HCT116 (cell line): ENCODE measurements around the gene SDK1. TPM values are rescaled to one million over a fixed set of nuclear protein-coding genes. Genes with fewer than 3 reads are reported as not detected.

Experiments
- ATAC-seq: fragments of 200-7000 bp; cut with Tn5 transposase; 2 replicates; pipeline ENCODE4 v1.9.1; 2020; ENCODE audit warnings: mild to moderate bottlenecking, moderate library complexity
- BruUV-seq: library from RNA; stranded (reverse); fragments of 400-500 nt; replicated peaks from 2 replicates; lab custom pipeline; 2021; lab: Mats Ljungman, UMichigan
- CTCF ChIA-PET: fragments of 300-600 bp; sonication (Branson Sonifier 250); formaldehyde crosslinking; loops from one replicate; lab custom pipeline; 2021; ENCODE audit warnings: antibody characterized with exemption; lab: Charles Lee
- POLR2A ChIA-PET: fragments of 300-600, 350-600 bp; sonication (Branson Sonifier 250); formaldehyde crosslinking; loops from one replicate; lab custom pipeline; 2021; ENCODE audit warnings: antibody characterized with exemption; lab: Charles Lee
- RAD21 ChIA-PET, 2 experiments: fragments of 300-600 bp; sonication (Branson Sonifier 250); formaldehyde crosslinking; loops; one replicate each; lab custom pipeline; 2023; ENCODE audit warnings: low total read pairs in 2 of 2; ENCODE audit not compliant: uncharacterized antibody in 2 of 2, unreplicated experiment in 2 of 2, low non-redundant PET in 1 of 2; lab: Charles Lee
- DNase-seq: peaks from one replicate; pipeline ENCODE4 v3.0.0-alpha.2; 2010; ENCODE audit warnings: low read depth, low spot score
- H2AFZ ChIP-seq: fragments of 200-600 bp; shearing (Covaris generic), sonication (generic); 2 replicates; pipeline ENCODE4 v1.6.1; 2017; ENCODE audit warnings: low read depth, mixed run types, mixed read lengths, antibody characterized with exemption, low read length; ENCODE audit not compliant: poor library complexity, severe bottlenecking
- H3K27ac ChIP-seq: 2 replicates; pipeline ENCODE4 v1.5.1; 2012; ENCODE audit warnings: low read depth, low read length
- H3K27me3 ChIP-seq: fragments of 200-600 bp; sonication (generic); 2 replicates; pipeline ENCODE4 v1.6.1; 2016; ENCODE audit warnings: mixed run types, low read length, mixed read lengths; ENCODE audit not compliant: insufficient read depth
- H3K36me3 ChIP-seq, 2 experiments: fragments of 200-500 bp in 1 of 2; fragments of 200-600 bp in 1 of 2; sonication (Bioruptor generic) in 1 of 2; sonication (generic) in 1 of 2; 2 replicates each; pipeline versions ENCODE4 v1.5.1 to v1.6.1; 2014 to 2016; ENCODE audit warnings: low read length in 2 of 2, inconsistent platforms in 1 of 2, mixed read lengths in 1 of 2, mixed run types in 1 of 2; ENCODE audit not compliant: insufficient read depth in 2 of 2, control insufficient read depth in 1 of 2
- H3K4me1 ChIP-seq, 2 experiments: fragments of 200-600 bp in 1 of 2; sonication (generic) in 1 of 2; 2 replicates each; pipeline versions ENCODE4 v1.5.1 to v1.6.1; 2012 to 2017; ENCODE audit warnings: low read length in 2 of 2, inconsistent platforms in 1 of 2, mild to moderate bottlenecking in 1 of 2, mixed read lengths in 1 of 2, mixed run types in 1 of 2, moderate library complexity in 1 of 2; ENCODE audit not compliant: insufficient read depth in 2 of 2, control insufficient read depth in 1 of 2
- H3K4me2 ChIP-seq: fragments of 200-600 bp; sonication (generic); 2 replicates; pipeline ENCODE4 v1.6.1; 2017; ENCODE audit warnings: mixed run types, low read length, mixed read lengths
- H3K4me3 ChIP-seq, 2 experiments: fragments of 200-600 bp in 1 of 2; sonication (generic) in 1 of 2; replicated peaks in 1 of 2; 2 replicates each; pipeline ENCODE4 v1.5.1; 2011 to 2016; ENCODE audit warnings: low read length in 2 of 2, control low read depth in 1 of 2, low read depth in 1 of 2, mild to moderate bottlenecking in 1 of 2, mixed read lengths in 1 of 2, mixed run types in 1 of 2
- H3K79me2 ChIP-seq: fragments of 200-600 bp; sonication (generic); 2 replicates; pipeline ENCODE4 v1.6.1; 2017; ENCODE audit warnings: mild to moderate bottlenecking, mixed run types, low read length, moderate library complexity, mixed read lengths; ENCODE audit not compliant: insufficient read depth
- H3K9ac ChIP-seq: fragments of 200-600 bp; sonication (generic); 2 replicates; pipeline ENCODE4 v1.6.1; 2016; ENCODE audit warnings: low read length, mixed read lengths
- H3K9me2 ChIP-seq: fragments of 200-600 bp; sonication (generic), shearing (Covaris generic); 2 replicates; pipeline ENCODE4 v1.6.1; 2017; ENCODE audit warnings: mixed run types, mild to moderate bottlenecking, moderate library complexity; ENCODE audit not compliant: insufficient read depth
- H3K9me3 ChIP-seq, 2 experiments: fragments of 200-500 bp in 1 of 2; fragments of 200-600 bp in 1 of 2; sonication (Bioruptor generic) in 1 of 2; sonication (generic) in 1 of 2; 2 replicates each; pipeline ENCODE4 v1.6.1; 2014 to 2017; ENCODE audit warnings: low read length in 2 of 2, mixed read lengths in 2 of 2, inconsistent platforms in 1 of 2, low read depth in 1 of 2, mild to moderate bottlenecking in 1 of 2, mixed run types in 1 of 2, moderate library complexity in 1 of 2; ENCODE audit not compliant: control insufficient read depth in 1 of 2, insufficient read depth in 1 of 2
- H4K20me1 ChIP-seq: fragments of 200-600 bp; sonication (generic), shearing (Covaris generic); 2 replicates; pipeline ENCODE4 v1.6.1; 2017; ENCODE audit warnings: mixed run types, mild to moderate bottlenecking, moderate library complexity; ENCODE audit not compliant: insufficient read depth
- CEBPB ChIP-seq: IDR thresholded peaks from 2 replicates; pipeline ENCODE4 v1.6.1; 2012; ENCODE audit warnings: low read depth
- CTCF ChIP-seq, 3 experiments: fragments of 200-600 bp in 1 of 3; sonication (generic) in 1 of 3; IDR thresholded peaks in 2 of 3; conservative IDR thresholded peaks in 1 of 3; 2 replicates each; pipeline ENCODE4 v1.5.1; 2012 to 2017; ENCODE audit warnings: low read depth in 2 of 3, low read length in 2 of 3, antibody characterized with exemption in 1 of 3, borderline replicate concordance in 1 of 3, control low read depth in 1 of 3, mild to moderate bottlenecking in 1 of 3, mixed read lengths in 1 of 3, mixed run types in 1 of 3, moderate library complexity in 1 of 3; ENCODE audit not compliant: insufficient read depth in 1 of 3
- EGR1 ChIP-seq: IDR thresholded peaks from 2 replicates; pipeline ENCODE4 v1.6.1; 2012; ENCODE audit warnings: low read depth
- EZH2 ChIP-seq: fragments of 200-600 bp; sonication (generic); IDR thresholded peaks from 2 replicates; pipeline ENCODE4 v1.6.1; 2017; ENCODE audit warnings: antibody characterized with exemption, mixed run types
- EZH2phosphoT487 ChIP-seq: fragments of 200-600 bp; IDR thresholded peaks from 2 replicates; pipeline ENCODE4 v1.6.1; 2018; ENCODE audit warnings: antibody characterized with exemption, borderline replicate concordance
- MAX ChIP-seq: IDR thresholded peaks from 2 replicates; pipeline ENCODE4 v1.6.1; 2012
- RAD21 ChIP-seq: IDR thresholded peaks from 2 replicates; pipeline ENCODE4 v1.6.1; 2012; ENCODE audit warnings: low read depth, mild to moderate bottlenecking
- SIN3A ChIP-seq: IDR thresholded peaks from 2 replicates; pipeline ENCODE4 v1.6.1; 2012; ENCODE audit warnings: low read depth
- SP1 ChIP-seq: IDR thresholded peaks from 2 replicates; pipeline ENCODE4 v1.6.1; 2012; ENCODE audit warnings: low read depth
- SRF ChIP-seq: IDR thresholded peaks from 2 replicates; pipeline ENCODE4 v1.6.1; 2012; ENCODE audit warnings: low read depth
- TCF7L2 ChIP-seq: IDR thresholded peaks from 2 replicates; pipeline ENCODE4 v1.7.0; 2011; ENCODE audit warnings: borderline replicate concordance, inconsistent platforms; ENCODE audit not compliant: insufficient read depth, insufficient read length; ENCODE audit errors: extremely low read depth
- YY1 ChIP-seq: IDR thresholded peaks from 2 replicates; pipeline ENCODE4 v1.6.1; 2011; ENCODE audit warnings: low read length, low read depth, moderate library complexity, mild to moderate bottlenecking; ENCODE audit not compliant: insufficient replicate concordance; ENCODE audit errors: extremely low read depth
- intact Hi-C: fragments of 100-400 bp; cut with micrococcal nuclease; formaldehyde crosslinking; loops from 2 replicates; pipeline ENCODE4 v1.10.0; 2022
- total RNA-seq: library from RNA; stranded (reverse); gene quantifications from one replicate; pipeline ENCODE4 v1.2.1, GENCODE V29; 2021; ENCODE audit not compliant: unreplicated experiment

The SDK1 gene
- total RNA-seq, 1 experiment from 2014 or later = 0.05 TPM

- no peak for TF ChIP-seq CTCF (IDR thresholded peaks at IDR 0.05 in 2 of 3, conservative IDR thresholded peaks at IDR 0.05 in 1 of 3; ENCODE audit: borderline replicate concordance in 1 of 3, insufficient read depth in 1 of 3, low read depth in 2 of 3, low read length in 2 of 3)
- TF ChIP-seq, all 23 proteins: peak for 0
These were observed 9.8 kb downstream of the SDK1 start (continued) for GRCh38 chr7:3310884-3311283.

- Histone ChIP-seq H3K27ac (no peak overlapping the region), H3K4me3 (no peak overlapping the region), H3K27me3 (peaks cover 41% of the 10 kb centered on the region), H4K20me1 (no peaks in the 10 kb centered on the region), H3K4me2 (no peak overlapping the region), H3K9ac (no peak overlapping the region), H3K79me2 (no peaks in the 10 kb centered on the region), H3K9me3 (no peaks in the 10 kb centered on the region), H2AFZ (no peak overlapping the region), H3K9me2 (no peaks in the 10 kb centered on the region), H3K4me1 (no peaks in the 10 kb centered on the region), H3K36me3 (no peaks in the 10 kb centered on the region)
- TF ChIP-seq SIN3A (no peak), EGR1 (no peak), SRF (no peak), EZH2phosphoT487 (no peak)
- ChIA-PET POLR2A (no interaction called here), RAD21 (no interaction called here), CTCF (interaction anchor here (1.4 kb wide), 1 partner anchor 9 kb away, joined by 3 read pairs; no protein-coding TSS in a partner anchor)
- BruUV-seq = no TSS peak
- no peak for ATAC-seq
- DNase-seq = no peak
- intact Hi-C loops = no loop called here
These were observed 11.5 kb downstream of the SDK1 start for GRCh38 chr7:3312583-3312982.

- H3K4me2 ChIP-seq = no peak overlapping the region
- TF ChIP-seq RAD21 (no peak), MAX (no peak), SRF (no peak), CEBPB (no peak), TCF7L2 (no peak), EZH2 (no peak), YY1 (no peak), SP1 (no peak), EGR1 (no peak)
- TF ChIP-seq, all 23 proteins: peak for 0
- H2AFZ ChIP-seq = no peak overlapping the region
- ATAC-seq (no peak), DNase-seq (no peak)
- BruUV-seq = no TSS peak
- H3K9me3 ChIP-seq = no peaks in the 10 kb centered on the region
- intact Hi-C loops = no loop called here
- no peak overlapping the region for H3K27ac ChIP-seq
- H3K4me1 ChIP-seq = no peaks in the 10 kb centered on the region
- CTCF ChIA-PET = interaction anchor here (0.8 kb wide), 1 partner anchor 10 kb away, joined by 3 read pairs; no protein-coding TSS in a partner anchor
- no peaks in the 10 kb centered on the region for H3K9me2 ChIP-seq
- H3K36me3 ChIP-seq = no peaks in the 10 kb centered on the region
- H4K20me1 ChIP-seq = no peaks in the 10 kb centered on the region
- H3K4me3 ChIP-seq = no peak overlapping the region
- POLR2A ChIA-PET = no interaction called here
- peaks cover 69% of the 10 kb centered on the region for H3K27me3 ChIP-seq
- H3K9ac ChIP-seq = no peak overlapping the region
- no peaks in the 10 kb centered on the region for H3K79me2 ChIP-seq
- RAD21 ChIA-PET = no interaction called here
These were observed 17.8 kb downstream of the SDK1 start for GRCh38 chr7:3318874-3319273.
